ENCODE results near the gene NSMCE4A. TPM values are rescaled to one million over a fixed set of nuclear protein-coding genes. Genes with fewer than 3 reads are reported as not detected.
"Not testable (repeated sequence)": the region's sequence is repeated elsewhere in the genome, so short reads cannot be mapped to it uniquely, and the experiment has no call there.

The NSMCE4A gene, protein sequence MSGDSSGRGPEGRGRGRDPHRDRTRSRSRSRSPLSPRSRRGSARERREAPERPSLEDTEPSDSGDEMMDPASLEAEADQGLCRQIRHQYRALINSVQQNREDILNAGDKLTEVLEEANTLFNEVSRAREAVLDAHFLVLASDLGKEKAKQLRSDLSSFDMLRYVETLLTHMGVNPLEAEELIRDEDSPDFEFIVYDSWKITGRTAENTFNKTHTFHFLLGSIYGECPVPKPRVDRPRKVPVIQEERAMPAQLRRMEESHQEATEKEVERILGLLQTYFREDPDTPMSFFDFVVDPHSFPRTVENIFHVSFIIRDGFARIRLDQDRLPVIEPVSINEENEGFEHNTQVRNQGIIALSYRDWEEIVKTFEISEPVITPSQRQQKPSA
- 10 to 100 TPM; 18.2 to 35.4 (median 24.4) TPM for total RNA-seq
- polyA plus RNA-seq, result 10 to 100 TPM; 25.8 to 58.5 TPM
- long read RNA-seq, donor 1, transcript NSMCE4A-202 (11 exons, 1,394 nt), result major isoform, 33 of 59 reads
- long read RNA-seq, donor 1, partial matches to known transcripts, result 4 of 59 reads
- long read RNA-seq, donor 1, other reads (novel, unspliced or antisense), result 21 of 59 reads
- long read RNA-seq, donor 2, transcript NSMCE4A-202 (11 exons, 1,394 nt), result major isoform, 21 of 52 reads
- long read RNA-seq, donor 2, partial matches to known transcripts, result 3 of 52 reads
- long read RNA-seq, donor 2, other reads (novel, unspliced or antisense), result 26 of 52 reads
- long read RNA-seq, donor 3, transcript NSMCE4A-202 (11 exons, 1,394 nt), result major isoform, 26 of 53 reads
- long read RNA-seq, donor 3, partial matches to known transcripts, result 0 of 53 reads
- long read RNA-seq, donor 3, other reads (novel, unspliced or antisense), result 27 of 53 reads

- DNase-seq (peak; percentile 81 to 86), ATAC-seq (peak; percentile 90 to 96 (median 93))
- Histone ChIP-seq H3K27me3 (no peaks in the 10 kb centered on the region), H3K4me3 (peak within 1 kb of the TSS; percentile 67 to 99 (median 88)), H3K36me3 (peaks cover 0 to 34% (median 2%) of the 10 kb centered on the region in 9 donors), H3K27ac (peak within 1 kb of the TSS; percentile 91 to 99 (median 98)), H3K9me3 (no peaks in the 10 kb centered on the region), H3K4me1 (peaks cover 0 to 30% (median 23%) of the 10 kb centered on the region in 9 donors)
- peak in 4 of 9 donors; percentile 66 to 87 (median 76) for TF ChIP-seq CTCF (IDR thresholded peaks at IDR 0.05)
- 0% methylated on average over 100 to 101 of the region's 101 CpGs for WGBS, 2 donors
- intact Hi-C loops (cut with DNase I), result loop anchor here in 5 of 10 donors (2.0 to 10.0 kb wide), 6 partner anchors 42 to 138 kb away; partner anchors contain the start of gene ATE1 (in 4 of the 5)
Observed at GRCh38 chr10:121974535-121975294, at the start of gene NSMCE4A. Gene NSMCE4A (minus strand): TSS chr10:121975217. CDS start chr10:121975165, 52 bp downstream.

GRCh38 chr10:122023257-122023656, 48.2 kb upstream of the NSMCE4A start:
- WGBS, 2 donors, result 97 to 98% methylated on average over 7 of the region's 7 CpGs

DNA sequence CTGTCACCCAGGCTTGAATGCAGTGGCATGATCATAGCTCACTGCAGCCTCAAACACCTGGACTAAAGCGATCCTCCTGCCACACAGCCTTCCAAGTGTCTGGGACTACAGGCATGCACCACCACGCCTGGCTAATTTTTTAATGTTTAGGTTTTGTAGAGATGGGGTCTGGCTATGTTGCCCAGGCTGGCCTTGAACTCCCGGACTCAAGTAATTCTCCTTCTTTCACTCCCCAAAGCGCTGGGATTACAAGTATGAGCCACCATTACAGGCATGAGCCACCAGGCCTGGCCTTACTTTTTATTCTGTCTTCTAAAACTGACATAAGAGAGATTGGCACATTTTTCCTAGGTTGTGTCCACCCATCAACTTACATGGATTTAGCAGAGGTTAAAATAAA, 47.3 kb upstream of the NSMCE4A start:
- no peak overlapping the region for H3K4me3 ChIP-seq
- ATAC-seq (no peak), DNase-seq (no peak)
- peaks cover 0 to 11% (median 0%) of the 10 kb centered on the region in 7 donors for H3K27me3 ChIP-seq
- peak overlapping the region in 6 of 10 donors; percentile 54 to 74 (median 60) for H3K27ac ChIP-seq
- intact Hi-C loops (cut with DNase I), result no loop called here
- no peak for TF ChIP-seq CTCF (IDR thresholded peaks at IDR 0.05)
- no peaks in the 10 kb centered on the region for H3K9me3 ChIP-seq
- peaks cover 0 to 43% (median 11%) of the 10 kb centered on the region in 9 donors for H3K4me1 ChIP-seq
- H3K36me3 ChIP-seq, result peaks cover 0 to 16% (median 0%) of the 10 kb centered on the region in 9 donors
- 83 to 97% methylated on average over 4 of the region's 4 CpGs for WGBS, 2 donors

More at GRCh38 chr10:122023257-122023656, 48.2 kb upstream of the NSMCE4A start:
- DNase-seq; H3K9me3 ChIP-seq; ATAC-seq; H3K4me3 ChIP-seq; intact Hi-C loops (cut with DNase I); H3K27ac ChIP-seq: not testable (repeated sequence)
- Histone ChIP-seq H3K4me1 (peaks cover 0 to 42% (median 11%) of the 10 kb centered on the region in 9 donors), H3K27me3 (peaks cover 0 to 11% (median 0%) of the 10 kb centered on the region in 7 donors), H3K36me3 (peaks cover 0 to 16% (median 0%) of the 10 kb centered on the region in 9 donors)

- Histone ChIP-seq H3K9me3 (no peaks in the 10 kb centered on the region), H3K27me3 (peaks cover 0 to 11% (median 0%) of the 10 kb centered on the region in 7 donors), H3K27ac (peak overlapping the region; percentile 2 to 74 (median 56)), H3K4me3 (no peak overlapping the region), H3K36me3 (peaks cover 0 to 16% (median 0%) of the 10 kb centered on the region in 9 donors), H3K4me1 (peaks cover 0 to 41% (median 11%) of the 10 kb centered on the region in 9 donors)
- DNase-seq (no peak), ATAC-seq (no peak)
- no peak for TF ChIP-seq CTCF (IDR thresholded peaks at IDR 0.05)
- intact Hi-C loops (cut with DNase I), result no loop called here
- WGBS, 2 donors, result 64 to 67% methylated on average over 11 of the region's 11 CpGs
Observed at GRCh38 chr10:122021828-122022227, 46.8 kb upstream of the NSMCE4A start.

Measured in heart right ventricle (tissue), 16 donors.